Measurements from ENCODE around the gene TACO1. TPM values are rescaled to one million over a fixed set of nuclear protein-coding genes. Genes with fewer than 3 reads are reported as not detected.

The TACO1 gene
- total RNA-seq, 4 donors from 2014 or later = 8.5 to 12.0 (median 10.1) TPM

DNA sequence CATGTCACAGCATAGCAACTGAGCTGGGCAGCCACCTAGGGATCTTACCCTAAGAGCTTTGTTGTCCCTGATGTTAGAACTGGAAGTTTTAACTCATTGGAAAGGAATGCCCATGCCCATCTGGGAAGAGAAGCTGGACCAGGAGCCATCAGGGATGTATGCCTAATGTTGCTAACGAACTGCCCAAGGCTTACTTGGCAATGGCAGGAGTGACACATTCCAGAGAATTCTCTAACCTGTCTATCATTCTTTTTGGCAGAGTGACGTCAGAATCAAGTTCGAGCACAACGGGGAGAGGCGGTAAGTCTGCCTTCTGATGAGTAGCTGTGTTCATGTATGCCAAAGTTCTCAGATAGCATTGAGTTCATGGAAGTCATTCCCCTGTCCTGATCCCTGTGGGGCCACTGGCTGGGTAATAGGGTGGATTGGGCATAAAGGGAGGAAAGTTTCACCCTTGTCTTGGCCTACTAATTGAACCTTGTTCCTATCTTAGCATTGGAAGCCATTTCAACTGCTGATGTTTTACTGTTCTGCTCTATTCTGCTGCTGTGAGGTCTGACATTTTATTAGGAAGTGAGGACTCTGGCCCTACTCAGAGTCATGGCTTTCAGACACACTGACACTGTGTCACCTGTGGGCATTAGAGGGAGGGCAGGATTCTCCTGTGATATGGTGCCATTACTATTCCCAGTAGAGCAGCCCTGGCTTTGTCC lies 45.2 kb downstream of the TACO1 start:
- TF ChIP-seq, protein P1, sequence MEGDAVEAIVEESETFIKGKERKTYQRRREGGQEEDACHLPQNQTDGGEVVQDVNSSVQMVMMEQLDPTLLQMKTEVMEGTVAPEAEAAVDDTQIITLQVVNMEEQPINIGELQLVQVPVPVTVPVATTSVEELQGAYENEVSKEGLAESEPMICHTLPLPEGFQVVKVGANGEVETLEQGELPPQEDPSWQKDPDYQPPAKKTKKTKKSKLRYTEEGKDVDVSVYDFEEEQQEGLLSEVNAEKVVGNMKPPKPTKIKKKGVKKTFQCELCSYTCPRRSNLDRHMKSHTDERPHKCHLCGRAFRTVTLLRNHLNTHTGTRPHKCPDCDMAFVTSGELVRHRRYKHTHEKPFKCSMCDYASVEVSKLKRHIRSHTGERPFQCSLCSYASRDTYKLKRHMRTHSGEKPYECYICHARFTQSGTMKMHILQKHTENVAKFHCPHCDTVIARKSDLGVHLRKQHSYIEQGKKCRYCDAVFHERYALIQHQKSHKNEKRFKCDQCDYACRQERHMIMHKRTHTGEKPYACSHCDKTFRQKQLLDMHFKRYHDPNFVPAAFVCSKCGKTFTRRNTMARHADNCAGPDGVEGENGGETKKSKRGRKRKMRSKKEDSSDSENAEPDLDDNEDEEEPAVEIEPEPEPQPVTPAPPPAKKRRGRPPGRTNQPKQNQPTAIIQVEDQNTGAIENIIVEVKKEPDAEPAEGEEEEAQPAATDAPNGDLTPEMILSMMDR (IDR thresholded peaks at IDR 0.05) = no peak
- DNase-seq (ENCODE audit: low spot score) (no peak), ATAC-seq (ENCODE audit: low FRiP score) (no peak)

- no peak for DNase-seq (ENCODE audit: low spot score)
- no peak for ATAC-seq (ENCODE audit: low FRiP score)
- TF ChIP-seq, protein P1 (IDR thresholded peaks at IDR 0.05) = no peak
Observed at GRCh38 chr17:63646488-63646806, 45.8 kb downstream of the TACO1 start.

DNA sequence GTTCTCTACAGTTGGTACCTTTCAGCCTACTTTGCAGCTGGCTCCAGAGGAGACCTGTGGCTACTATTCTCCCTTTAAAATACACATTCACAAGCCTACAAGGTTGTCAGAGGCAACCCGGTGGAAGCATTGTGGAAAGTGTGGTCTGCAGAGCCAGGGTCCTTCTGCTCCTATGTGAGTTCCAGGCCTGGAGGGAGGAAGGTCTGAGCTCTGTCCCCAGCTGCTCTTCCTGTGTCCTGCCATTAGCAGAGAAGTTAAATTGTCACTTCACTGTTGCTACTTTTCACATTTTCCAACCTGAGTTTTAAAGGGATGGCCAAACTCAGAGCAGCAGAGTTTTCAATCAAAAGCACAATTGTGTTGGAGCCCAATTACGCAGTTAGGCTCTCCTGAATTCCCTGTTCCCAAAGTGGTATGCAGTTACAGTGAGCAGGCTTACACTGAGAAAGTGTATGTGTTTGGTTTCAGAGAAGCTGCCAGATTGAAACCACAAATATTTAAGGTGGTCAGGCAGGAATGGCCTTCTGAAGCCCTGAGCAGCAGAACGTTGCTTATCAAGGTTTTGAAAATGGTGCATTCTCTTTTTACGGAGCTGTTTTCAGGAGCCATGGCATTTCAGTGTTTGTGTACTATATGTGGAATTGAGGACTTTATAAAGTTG lies 46.5 kb downstream of the TACO1 start:
- no peak for ATAC-seq (ENCODE audit: low FRiP score)
- TF ChIP-seq, protein P1 (IDR thresholded peaks at IDR 0.05) = no peak
- no peak for DNase-seq (ENCODE audit: low spot score)

- ATAC-seq (ENCODE audit: low FRiP score) (no peak), DNase-seq (ENCODE audit: low spot score) (no peak)
- TF ChIP-seq, protein P1 (IDR thresholded peaks at IDR 0.05) = no peak
Observed at GRCh38 chr17:63647936-63648335, 47.2 kb downstream of the TACO1 start.

- no peak for ATAC-seq (ENCODE audit: low FRiP score)
- TF ChIP-seq, protein P1 (IDR thresholded peaks at IDR 0.05) = no peak
- DNase-seq (ENCODE audit: low spot score) = no peak
Observed at GRCh38 chr17:63649813-63650212, 49.1 kb downstream of the TACO1 start.

- ATAC-seq (ENCODE audit: low FRiP score) (no peak), DNase-seq (ENCODE audit: low spot score) (no peak)
- TF ChIP-seq, protein P1 (IDR thresholded peaks at IDR 0.05) = no peak
Observed at GRCh38 chr17:63652106-63652505, 51.4 kb downstream of the TACO1 start.

- TF ChIP-seq, protein P1 (IDR thresholded peaks at IDR 0.05) = no peak
- ATAC-seq (ENCODE audit: low FRiP score) (no peak), DNase-seq (ENCODE audit: low spot score) (no peak)
Observed at GRCh38 chr17:63653050-63653449, 52.4 kb downstream of the TACO1 start.

Data from omental fat pad (tissue), 4 donors.